ENCODE measurements around the gene PTPN4. TPM values are rescaled to one million over a fixed set of nuclear protein-coding genes. Genes with fewer than 3 reads are reported as not detected.

The PTPN4 gene
- total and polyA plus RNA-seq, 9 of the 15 experiments (the other 6 are each of a cell fraction or from before 2014, with no cell fraction given): 5.0 to 32.8 (median 27.3) TPM

DNA sequence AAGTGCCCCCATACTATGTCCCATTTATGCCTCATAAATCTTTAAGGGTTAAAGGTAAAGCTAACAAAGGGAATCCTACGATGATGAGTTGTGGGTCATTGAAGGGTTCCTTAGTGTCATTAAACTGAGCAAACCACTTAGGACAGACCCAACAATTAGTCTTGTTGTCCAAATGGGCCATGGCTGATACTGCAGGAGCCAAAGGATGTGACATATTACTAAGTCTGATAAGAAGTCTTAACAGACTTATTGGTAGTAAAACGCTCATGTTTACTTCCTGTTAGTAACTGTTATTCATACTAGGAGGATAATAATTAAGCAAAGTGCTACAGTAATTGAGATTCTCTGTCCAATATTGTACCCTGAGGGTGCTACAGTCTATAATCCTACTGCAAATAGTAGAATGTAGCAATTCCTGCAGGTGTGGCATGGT lies 96.8 kb downstream of the PTPN4 start (continued):
- TF ChIP-seq, protein P1, sequence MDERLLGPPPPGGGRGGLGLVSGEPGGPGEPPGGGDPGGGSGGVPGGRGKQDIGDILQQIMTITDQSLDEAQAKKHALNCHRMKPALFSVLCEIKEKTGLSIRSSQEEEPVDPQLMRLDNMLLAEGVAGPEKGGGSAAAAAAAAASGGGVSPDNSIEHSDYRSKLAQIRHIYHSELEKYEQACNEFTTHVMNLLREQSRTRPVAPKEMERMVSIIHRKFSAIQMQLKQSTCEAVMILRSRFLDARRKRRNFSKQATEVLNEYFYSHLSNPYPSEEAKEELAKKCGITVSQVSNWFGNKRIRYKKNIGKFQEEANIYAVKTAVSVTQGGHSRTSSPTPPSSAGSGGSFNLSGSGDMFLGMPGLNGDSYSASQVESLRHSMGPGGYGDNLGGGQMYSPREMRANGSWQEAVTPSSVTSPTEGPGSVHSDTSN (CRISPR knock-in tag; IDR thresholded peaks at IDR 0.05; ENCODE audit: low read depth): no peak
- TF ChIP-seq, protein P1 (tag; conservative IDR thresholded peaks at IDR 0.05; ENCODE audit: low read depth): peak; percentile 33; the same call in 1 of the 2 replicates
- TF ChIP-seq CTBP1 (IDR thresholded peaks at IDR 0.05; ENCODE audit: borderline replicate concordance) (no peak), FOXA3 (CRISPR knock-in tag; conservative IDR thresholded peaks at IDR 0.05 in 1 of 2, IDR thresholded peaks at IDR 0.05 in 1 of 2) (0 out of 4 replicates have a peak, but pooled peaks of 1 of the 2 experiments have one; percentile 10), ETV1 (tag; conservative IDR thresholded peaks at IDR 0.05; ENCODE audit: low read depth) (peak; percentile 54), FOXM1 (IDR thresholded peaks at IDR 0.05; ENCODE audit: low read depth) (peak; percentile 56; the same call in 1 of the 2 replicates), FOXM1 (CRISPR knock-in tag; IDR thresholded peaks at IDR 0.05; ENCODE audit: low read depth) (no peak), JUND (IDR thresholded peaks at IDR 0.05; ENCODE audit: borderline replicate concordance, low read depth, low read length) (peak; percentile 31; the same call in 1 of the 2 replicates), JUND (tag; IDR thresholded peaks at IDR 0.05; ENCODE audit: borderline replicate concordance, low read depth, low read length) (peak; percentile 10; the same call in 1 of the 3 replicates), EP300 (IDR thresholded peaks at IDR 0.05; ENCODE audit: low read length) (peak; percentile 75; the same call in 1 of the 2 replicates), ETV6 (IDR thresholded peaks at IDR 0.05; ENCODE audit: borderline replicate concordance in 1 of 2, low read depth in 2 of 2, low read length in 1 of 2) (0 out of 4 replicates have a peak, but pooled peaks of 1 of the 2 experiments have one; percentile 39), ETV6 (CRISPR knock-in tag; IDR thresholded peaks at IDR 0.05; ENCODE audit: borderline replicate concordance) (no peak), GABPA (tag; conservative IDR thresholded peaks at IDR 0.05; ENCODE audit: low read depth) (peak; percentile 35; the same call in 1 of the 2 replicates), DACH1 (IDR thresholded peaks at IDR 0.05; ENCODE audit: partially characterized antibody) (peak; percentile 61), ARID1B (IDR thresholded peaks at IDR 0.05) (peak; percentile 80), SMARCE1 (IDR thresholded peaks at IDR 0.05) (0 out of 2 replicates have a peak, but pooled peaks have one; percentile 45), CEBPB (tag; IDR thresholded peaks at IDR 0.05) (no peak), TCF3 (CRISPR knock-in tag; IDR thresholded peaks at IDR 0.05) (peak; percentile 73)
- TF ChIP-seq, protein P2, sequence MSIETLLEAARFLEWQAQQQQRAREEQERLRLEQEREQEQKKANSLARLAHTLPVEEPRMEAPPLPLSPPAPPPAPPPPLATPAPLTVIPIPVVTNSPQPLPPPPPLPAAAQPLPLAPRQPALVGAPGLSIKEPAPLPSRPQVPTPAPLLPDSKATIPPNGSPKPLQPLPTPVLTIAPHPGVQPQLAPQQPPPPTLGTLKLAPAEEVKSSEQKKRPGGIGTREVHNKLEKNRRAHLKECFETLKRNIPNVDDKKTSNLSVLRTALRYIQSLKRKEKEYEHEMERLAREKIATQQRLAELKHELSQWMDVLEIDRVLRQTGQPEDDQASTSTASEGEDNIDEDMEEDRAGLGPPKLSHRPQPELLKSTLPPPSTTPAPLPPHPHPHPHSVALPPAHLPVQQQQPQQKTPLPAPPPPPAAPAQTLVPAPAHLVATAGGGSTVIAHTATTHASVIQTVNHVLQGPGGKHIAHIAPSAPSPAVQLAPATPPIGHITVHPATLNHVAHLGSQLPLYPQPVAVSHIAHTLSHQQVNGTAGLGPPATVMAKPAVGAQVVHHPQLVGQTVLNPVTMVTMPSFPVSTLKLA (conservative IDR thresholded peaks at IDR 0.05): 0 out of 4 replicates have a peak, but pooled peaks of 1 of the 2 experiments have one; percentile 25
- TF ChIP-seq, protein P3, sequence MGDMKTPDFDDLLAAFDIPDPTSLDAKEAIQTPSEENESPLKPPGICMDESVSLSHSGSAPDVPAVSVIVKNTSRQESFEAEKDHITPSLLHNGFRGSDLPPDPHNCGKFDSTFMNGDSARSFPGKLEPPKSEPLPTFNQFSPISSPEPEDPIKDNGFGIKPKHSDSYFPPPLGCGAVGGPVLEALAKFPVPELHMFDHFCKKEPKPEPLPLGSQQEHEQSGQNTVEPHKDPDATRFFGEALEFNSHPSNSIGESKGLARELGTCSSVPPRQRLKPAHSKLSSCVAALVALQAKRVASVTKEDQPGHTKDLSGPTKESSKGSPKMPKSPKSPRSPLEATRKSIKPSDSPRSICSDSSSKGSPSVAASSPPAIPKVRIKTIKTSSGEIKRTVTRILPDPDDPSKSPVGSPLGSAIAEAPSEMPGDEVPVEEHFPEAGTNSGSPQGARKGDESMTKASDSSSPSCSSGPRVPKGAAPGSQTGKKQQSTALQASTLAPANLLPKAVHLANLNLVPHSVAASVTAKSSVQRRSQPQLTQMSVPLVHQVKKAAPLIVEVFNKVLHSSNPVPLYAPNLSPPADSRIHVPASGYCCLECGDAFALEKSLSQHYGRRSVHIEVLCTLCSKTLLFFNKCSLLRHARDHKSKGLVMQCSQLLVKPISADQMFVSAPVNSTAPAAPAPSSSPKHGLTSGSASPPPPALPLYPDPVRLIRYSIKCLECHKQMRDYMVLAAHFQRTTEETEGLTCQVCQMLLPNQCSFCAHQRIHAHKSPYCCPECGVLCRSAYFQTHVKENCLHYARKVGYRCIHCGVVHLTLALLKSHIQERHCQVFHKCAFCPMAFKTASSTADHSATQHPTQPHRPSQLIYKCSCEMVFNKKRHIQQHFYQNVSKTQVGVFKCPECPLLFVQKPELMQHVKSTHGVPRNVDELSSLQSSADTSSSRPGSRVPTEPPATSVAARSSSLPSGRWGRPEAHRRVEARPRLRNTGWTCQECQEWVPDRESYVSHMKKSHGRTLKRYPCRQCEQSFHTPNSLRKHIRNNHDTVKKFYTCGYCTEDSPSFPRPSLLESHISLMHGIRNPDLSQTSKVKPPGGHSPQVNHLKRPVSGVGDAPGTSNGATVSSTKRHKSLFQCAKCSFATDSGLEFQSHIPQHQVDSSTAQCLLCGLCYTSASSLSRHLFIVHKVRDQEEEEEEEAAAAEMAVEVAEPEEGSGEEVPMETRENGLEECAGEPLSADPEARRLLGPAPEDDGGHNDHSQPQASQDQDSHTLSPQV (IDR thresholded peaks at IDR 0.05): peak; percentile 36; the same call in 1 of the 2 replicates

Measured in K562 (cell line).